Measurements from ENCODE around the gene ATF7.

The ATF7 gene

GRCh38 chr12:53516758-53517455, 109.3 kb downstream of the ATF7 start:
- no peak for DNase-seq

DNA sequence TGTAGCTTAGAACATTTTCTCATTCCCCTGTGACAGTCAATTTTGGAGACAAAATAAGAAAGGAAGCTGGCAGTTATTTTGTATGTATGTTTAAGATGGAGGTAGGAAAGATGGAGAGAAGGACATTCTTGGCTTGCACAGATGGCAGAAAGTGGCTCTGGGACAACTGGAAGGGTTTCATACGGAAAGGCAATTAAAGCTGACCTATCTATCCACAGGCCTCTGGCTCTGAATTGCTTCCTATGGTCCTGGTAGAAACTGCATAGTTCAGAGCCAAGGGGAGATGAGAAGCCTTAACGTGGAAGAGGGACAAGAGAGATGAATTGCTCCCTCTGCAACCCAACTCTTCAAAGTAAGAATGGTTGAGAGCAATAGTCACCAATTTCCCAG, 110.9 kb downstream of the ATF7 start:
- no peak for DNase-seq

DNA sequence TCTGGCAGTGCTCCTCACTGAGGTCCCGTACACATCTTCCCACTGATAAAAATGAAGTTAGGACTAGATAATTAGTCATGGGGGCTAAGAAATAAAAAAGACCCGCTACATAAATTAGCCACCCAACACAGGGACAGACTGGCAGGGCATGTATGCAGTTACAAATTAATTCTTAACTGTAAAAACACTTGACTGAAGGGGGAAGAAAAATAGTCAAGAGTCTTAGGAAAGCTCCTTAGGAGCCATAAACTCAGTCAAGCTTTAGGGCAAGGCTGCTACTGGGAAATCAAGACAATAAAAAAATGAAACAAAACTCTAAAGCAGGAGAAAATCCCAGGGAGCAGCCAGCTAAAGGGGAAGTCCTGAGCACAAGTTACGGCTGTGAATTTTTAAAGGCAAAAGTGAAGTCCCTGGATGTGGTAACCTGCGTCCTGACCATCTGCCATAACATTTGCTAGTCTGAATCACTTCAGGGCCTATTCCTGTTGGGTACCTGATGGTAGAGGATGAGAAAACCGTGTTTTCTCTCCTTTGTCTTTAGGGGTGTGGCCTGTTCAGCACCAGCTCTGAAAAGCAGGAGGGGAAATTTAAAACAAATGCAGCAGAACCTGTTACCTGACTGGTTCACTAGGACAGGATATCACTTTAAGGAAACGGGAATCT, 111.4 kb downstream of the ATF7 start:
- DNase-seq, result no peak

- DNase-seq, result no peak
These were observed 112.3 kb downstream of the ATF7 start for GRCh38 chr12:53513712-53514410.

DNA sequence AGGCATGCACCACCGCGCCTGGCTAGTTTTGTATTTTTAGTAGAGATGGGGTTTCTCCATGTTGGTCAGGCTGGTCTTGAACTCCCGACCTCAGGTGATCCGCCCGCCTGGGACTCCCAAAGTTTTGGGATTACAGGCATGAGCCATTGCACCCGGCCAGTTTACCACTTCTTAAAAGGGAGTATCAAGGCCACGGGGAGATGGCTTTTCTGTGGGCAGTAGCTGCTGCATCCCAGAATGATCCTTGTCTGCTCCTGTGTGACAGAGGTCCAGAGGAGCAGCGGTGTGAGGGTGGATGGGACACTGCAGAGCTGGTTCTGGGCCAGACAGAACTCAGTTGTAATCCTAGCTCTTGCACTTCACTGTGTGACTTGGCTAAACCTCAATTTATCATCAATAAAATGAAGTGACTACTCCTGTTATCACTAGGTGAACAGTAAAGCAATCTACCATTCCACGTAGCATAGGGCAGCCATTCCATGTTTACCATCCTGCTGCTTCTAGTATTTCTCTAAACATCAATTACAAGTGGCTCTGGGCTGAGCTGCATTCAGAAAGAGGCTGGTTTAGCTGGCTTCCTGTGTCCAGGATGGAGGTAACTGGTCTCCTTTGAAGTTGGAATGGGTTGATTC, 115.9 kb downstream of the ATF7 start:
- no peak for DNase-seq

DNA sequence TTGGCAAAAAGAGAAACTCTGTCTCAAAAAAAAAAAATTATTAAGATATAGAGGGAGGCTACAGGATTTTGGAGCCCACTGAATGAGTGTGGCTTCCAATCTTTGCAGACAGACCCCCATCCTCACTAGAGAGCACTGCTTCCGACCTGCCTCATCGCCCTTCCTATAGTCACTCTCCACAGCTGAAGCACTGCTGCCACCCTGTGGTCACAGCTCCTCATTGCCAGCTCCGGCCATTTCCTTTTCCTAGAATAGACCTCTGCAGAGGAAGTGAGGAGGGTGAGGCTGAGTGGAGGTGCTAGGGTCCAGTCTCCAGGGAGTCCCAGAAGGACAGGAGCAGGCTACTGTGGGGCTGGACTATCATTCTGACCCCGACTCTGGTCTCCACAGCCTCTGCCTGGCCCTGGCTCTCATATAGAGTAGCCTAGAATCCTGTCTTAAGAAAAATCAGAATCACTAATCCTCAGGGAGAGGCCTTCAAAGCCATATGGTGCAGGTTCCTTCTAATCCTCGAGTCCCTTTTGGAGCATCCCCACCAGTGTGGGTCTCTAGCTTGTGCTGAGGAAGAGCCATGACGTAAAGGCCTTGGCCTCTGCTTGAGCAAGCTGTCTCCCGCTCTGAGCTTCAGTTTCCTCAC, 117.5 kb downstream of the ATF7 start:
- peak; percentile 75 to 78 for DNase-seq

DNA sequence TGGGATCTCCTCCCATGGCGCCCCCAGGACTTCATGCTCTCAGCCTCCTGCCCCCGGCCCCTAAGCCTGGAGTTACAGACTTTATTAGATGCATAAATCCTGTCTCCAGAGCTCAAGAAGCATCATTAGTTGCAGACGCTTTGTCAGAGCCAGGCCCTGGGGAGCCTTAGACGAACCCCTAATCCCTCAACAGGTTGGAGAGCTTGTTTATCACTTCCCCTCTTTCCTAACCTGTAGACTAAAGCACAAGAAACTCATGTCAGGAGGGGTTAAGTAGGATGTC, 118.6 kb downstream of the ATF7 start:
- DNase-seq, result no peak

DNA sequence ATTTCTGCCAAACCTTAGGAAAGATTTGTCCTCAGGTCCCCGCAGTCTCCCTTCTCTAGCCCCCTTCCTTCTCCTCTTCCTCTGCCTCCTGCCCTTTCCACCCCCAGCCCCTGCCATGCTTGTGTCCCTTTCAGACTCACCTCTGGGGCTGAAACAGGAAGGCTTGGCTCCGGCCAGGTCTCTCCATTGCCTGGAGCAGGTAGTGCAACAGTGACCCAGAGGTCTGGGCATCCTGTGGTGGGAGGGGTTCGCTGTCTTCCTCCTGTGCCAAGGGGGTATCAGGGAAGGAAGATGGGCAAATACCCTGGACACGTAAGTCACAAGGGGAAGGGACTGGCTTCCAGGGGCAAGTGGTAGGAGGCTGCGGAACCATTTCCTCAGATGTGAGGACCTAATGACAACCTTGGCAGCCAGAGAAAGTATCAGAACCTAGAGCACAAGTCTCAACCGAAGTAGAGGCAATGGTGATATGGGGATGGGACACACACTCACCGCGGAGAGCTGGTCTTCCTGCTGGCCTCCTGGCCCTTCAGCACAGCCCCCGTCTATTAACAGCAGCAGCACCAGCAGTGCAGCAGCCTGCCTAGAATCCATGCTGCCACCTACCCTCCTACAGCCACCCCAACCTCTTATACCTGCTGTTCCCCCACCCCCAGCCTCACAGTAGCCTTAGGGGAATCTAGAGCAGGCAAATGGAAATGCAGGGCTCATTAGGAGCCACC, 119.1 kb downstream of the ATF7 start, which contains the start of gene NPFF:
Gene NPFF, minus strand, starts transcription at position 604 of the 722 bp plus-strand sequence. Its CDS starts 10 bp downstream, at position 594.
- DNase-seq, result no peak

DNA sequence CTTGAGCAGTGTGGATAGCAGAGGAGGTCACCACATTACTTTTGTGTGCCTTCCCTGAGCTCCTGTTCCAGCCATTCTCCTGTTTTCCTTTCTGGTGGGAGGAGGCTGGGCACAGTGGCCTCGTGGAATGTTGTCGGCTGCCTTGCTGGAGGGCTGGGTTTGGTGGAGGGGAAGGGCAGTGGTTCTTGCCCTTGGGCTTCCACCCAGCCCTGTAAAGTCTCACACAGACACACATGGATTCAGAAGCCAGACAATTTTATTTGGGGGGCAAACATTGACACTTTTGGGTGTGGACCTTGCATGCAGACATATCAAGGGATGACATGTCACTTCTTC, 119.8 kb downstream of the ATF7 start:
- DNase-seq, result no peak

- DNase-seq, result no peak
These were observed 120.4 kb downstream of the ATF7 start for GRCh38 chr12:53505555-53506449.

DNA sequence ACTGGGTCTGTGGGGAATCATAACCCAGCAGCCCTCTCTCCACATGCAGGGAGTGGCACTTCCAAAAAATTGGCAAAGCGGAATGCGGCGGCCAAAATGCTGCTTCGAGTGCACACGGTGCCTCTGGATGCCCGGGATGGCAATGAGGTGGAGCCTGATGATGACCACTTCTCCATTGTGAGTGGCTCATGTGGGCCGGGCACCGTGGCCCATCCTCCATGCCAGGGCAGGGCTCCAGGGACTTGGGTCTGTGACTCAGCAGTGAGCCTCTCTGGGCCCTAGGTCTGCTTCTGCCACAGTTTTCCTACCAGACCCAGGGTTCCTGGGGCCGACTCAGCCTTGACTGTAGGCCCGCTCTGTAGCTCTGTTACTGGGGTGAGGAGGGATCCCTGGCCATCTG, 121.1 kb downstream of the ATF7 start:
- no peak for DNase-seq

DNA sequence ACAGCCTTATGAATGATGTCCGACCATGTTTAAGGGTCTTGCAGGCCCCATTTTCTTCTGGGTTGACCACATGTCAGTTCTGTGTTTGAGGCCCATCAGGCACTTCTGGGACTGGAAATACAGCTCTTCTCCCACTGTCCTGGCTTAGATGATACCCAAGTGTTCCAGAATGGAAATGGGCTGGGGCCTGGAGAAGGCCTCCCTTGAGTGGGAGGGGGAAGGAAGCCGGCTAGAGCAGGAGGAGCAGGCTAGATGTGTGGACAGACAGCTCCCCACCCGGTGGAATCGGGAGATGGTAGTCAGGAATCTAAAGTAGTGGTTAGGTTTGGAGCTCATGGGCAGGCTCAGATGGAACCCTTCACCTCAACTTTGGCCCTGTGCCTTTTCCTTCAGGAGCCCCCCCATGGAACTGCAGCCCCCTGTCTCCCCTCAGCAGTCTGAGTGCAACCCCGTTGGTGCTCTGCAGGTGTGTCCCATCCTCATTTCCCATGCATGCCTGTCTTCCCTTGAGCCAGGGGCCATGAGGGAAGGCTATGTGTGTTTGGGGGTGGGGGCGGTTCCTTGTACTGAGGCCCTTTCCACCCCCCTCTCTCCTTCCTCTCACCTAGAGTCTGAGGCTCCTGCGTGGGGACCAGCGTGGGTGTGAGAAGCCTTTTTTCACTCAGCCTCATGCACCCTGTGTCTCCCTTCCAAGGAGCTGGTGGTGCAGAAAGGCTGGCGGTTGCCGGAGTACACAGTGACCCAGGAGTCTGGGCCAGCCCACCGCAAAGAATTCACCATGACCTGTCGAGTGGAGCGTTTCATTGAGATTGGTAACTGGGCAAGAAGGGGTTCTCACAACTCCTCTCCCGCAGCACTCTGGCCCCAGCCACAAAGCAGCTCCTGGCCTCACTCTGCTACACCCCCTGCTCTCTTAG, 121.9 kb downstream of the ATF7 start:
- no peak for DNase-seq

- no peak for DNase-seq
These were observed 123.0 kb downstream of the ATF7 start for GRCh38 chr12:53502983-53503728.

GRCh38 chr12:53502331-53502730, 123.9 kb downstream of the ATF7 start:
- DNase-seq, result no peak

DNA sequence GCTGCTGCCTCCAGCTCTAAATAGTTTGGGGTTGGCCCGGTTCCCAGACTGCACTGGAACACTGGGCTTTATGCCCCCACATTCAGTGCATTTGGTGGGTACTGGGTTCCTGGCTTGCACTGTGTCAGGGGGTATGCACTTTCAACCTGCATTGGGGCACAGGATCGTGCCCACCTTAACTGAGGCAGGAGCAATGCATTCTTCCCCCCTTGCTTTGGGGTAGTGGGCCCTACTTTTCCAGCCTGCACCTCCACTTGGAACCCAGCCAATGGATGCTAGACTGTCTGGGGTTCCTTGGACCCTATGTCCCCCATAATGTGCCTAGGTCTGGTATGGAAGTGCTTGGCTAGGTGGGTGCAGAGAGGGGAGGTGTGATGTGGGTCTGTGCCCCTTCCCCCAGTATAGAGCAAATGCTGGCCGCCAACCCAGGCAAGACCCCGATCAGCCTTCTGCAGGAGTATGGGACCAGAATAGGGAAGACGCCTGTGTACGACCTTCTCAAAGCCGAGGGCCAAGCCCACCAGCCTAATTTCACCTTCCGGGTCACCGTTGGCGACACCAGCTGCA, 124.5 kb downstream of the ATF7 start:
- DNase-seq, result no peak

DNA sequence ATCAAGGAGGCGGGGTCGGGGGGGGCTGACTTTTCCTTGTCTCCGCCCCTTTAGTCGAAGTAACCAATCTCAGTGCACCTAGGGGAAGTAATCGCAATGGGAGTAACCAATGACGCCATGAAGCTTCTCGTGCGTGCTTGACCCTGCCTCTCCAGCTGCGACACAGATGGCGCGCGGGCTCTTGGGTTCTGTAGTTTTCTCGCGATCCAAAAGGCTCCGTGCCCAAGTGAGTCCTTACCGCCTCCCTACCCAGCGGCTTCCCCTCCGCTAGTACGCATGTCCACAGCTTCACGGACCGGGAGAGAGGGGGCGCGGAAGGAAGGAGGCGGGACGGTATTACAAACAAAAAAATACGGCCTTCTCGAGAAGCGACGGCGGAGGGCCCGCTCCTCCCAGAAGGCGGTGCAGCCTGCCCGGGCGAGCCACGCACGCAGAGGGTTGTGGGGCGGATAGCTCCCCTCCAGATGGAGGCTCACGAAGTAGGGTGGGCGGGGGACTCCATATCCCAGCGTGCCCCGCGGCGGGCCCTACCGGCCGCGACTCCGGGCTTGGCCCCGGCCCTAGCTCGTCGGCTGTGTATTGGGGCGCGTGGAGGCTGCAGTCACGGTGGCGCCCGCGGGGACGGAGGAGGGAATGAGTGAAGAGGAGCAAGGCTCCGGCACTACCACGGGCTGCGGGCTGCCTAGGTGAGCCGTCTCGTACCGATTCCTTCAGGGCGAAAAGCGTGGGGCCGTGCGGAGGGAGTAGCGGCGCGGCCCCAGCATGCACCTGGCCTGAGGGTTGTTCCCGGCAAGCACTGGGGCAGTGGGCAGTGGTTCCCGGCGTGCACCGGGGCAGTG, 125.2 kb downstream of the ATF7 start, which contains the start of gene TARBP2:
Gene TARBP2, plus strand, starts transcription at position 508 of the 839 bp plus-strand sequence. Its CDS starts 126 bp downstream, at position 634.
- DNase-seq, result peak; percentile 99 to 100

GRCh38 chr12:53500142-53500775, 125.9 kb downstream of the ATF7 start:
- DNase-seq, result no peak

All from hippocampal formation (tissue), 2 donors.